Ramos (cell line): ENCODE results near the gene MEMO1.
"Not testable (repeated sequence)": the region's sequence is repeated elsewhere in the genome, so short reads cannot be mapped to it uniquely, and the experiment has no call there.

Source experiments
- in situ Hi-C: fragments of 300-500 bp; cut with MboI; formaldehyde crosslinking; loops from one replicate; pipeline ENCODE4 v1.14.3; 2022; ENCODE audit warnings: low sequenced_read_pairs; ENCODE audit not compliant: unreplicated experiment

The MEMO1 gene

DNA sequence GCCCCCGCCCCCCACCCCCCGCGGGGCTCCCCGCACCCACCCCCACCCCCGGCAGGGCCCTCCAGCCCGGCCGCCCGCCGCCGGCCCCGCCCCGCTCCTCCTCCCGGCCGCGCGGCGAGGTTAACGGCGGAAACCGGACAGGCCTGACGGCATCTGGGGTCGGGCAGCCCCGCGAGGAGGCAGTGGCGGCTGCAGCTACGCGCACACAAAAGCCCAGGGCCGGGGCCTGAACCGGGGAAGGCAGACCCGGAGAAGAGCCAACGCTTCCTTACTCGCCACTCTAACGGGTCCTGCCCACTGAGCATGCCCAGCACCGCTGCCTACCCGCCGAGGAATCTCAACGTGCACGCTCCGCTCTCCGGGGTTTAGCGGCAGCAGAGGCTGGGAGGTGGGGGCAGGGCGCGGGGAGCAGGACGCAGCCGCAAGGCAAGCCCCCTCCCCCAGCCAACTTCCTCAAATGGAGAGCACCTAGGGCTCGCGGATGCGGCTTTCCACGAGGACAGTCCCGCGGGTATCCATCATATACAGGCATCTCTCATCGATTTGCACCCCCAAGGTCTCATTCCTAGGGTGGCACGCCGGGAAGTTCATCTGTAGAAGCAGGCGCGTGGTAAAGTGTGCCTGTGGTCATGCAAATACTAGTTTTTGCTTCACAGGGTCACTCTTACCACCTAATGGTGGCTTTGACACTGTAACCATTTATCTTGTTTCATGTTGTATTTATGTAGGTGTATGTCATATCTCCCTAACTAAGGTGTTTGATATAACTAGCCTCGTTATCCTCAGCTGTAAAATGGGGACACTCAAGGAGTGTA, at the start of gene MEMO1:
Gene MEMO1 (minus strand): TSS at position 339 of the 815 bp plus-strand sequence. CDS start 761 bp downstream, outside the sequence.
- in situ Hi-C loops, result no loop called here

DNA sequence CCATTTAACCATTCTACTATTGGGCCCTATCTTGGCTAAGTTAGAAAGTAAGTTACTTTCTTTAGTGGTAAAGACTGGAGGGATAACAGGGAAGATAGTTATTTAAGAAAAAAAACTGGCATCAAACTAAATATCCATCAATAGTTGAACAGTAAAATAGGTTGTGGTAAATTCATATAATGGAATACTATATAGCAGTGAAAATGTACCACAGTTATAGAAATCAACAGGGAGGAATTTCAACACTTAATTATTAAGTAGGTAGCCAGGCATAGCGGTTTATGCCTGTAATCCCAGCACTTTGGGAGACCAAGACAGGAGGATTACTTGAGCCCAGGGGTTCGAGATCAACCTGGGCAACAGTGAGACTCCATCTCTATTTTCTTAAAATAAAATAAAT, 49.5 kb upstream of the MEMO1 start:
- in situ Hi-C loops, result no loop called here

DNA sequence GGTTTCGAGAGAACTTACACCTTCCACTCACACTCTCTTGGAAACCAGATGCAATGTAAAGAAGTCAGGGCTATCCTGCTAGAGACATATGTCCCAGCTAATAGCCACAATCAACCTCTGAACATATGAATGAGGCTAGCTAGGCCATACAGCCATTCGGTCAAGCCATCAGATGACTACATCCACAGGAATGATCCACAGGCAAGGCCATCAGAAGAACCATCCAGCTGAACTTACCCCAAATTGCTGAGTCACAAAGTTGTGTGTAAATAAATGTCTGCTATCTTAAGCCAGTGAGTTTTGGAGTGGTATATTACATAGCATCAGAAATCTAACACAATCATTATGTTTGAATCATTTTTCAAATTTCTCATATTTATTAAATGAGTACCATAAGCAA, 47.3 kb upstream of the MEMO1 start:
- in situ Hi-C loops, result no loop called here

DNA sequence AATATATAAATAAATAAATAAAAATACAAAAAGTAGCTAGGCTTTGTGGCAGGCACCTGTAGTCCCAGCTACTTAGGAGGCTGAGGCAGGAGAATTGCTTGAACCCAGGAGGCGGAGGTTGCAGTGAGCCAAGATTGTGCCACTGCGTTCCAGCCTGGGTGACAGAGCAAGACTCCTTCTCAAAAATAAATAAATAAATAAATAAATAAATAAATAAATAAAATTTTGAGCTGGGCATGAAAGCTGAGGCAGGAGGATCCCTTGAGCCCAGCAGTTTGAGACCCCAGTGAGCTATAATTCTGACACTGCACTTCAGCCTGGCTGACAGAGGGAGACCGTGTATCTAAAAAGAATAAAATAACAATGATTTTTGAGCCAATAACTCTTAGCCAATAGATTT, 43.8 kb upstream of the MEMO1 start:
- in situ Hi-C loops, result not testable (repeated sequence)

DNA sequence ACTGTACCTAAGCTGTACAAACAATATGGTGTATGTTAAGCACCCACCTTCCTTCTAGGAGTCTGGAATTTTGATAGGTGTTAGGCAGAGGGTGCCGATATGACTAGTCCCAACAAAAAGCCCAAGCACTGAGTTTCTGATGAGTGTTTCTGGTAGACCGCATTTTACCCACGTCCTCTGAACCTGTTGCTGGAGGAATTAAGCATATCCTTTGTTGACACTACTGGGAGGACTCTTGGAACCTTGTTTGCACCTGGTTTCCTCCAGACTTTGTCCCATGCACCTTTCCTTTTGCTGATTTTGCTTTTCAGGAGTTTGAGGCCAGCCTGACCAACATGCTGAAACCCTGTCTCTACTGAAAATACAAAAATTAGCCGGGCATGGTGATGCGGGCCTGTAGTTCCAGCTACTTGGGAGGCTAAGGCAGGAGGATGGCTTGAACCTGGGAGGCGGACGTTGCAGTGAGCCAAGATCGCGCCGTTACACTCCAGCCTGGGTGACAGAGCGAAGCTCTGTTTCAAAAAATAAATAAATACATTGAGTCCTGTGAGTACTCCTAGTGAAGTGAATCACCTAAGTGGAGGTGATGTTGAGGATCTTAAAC, 41.1 kb upstream of the MEMO1 start:
- in situ Hi-C loops, result no loop called here

DNA sequence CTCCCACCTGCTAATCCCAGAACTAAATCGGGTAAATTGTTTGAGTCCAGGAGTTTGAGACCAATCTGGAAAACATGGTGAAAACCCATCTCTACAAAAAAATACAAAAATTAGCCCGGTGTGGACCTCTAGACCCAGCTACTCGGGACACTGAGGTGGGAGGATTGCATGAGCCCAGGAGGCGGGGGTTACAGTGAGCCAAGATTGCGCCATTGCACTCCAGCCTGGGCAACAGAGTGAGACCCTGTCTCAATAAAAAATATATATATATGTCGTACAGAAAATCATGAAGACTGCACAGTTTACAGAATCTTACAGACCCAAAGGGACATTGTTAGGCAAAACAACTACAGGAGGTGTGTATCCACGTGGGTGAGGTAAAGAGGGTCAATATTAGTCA, 32.8 kb upstream of the MEMO1 start:
- in situ Hi-C loops, result no loop called here

DNA sequence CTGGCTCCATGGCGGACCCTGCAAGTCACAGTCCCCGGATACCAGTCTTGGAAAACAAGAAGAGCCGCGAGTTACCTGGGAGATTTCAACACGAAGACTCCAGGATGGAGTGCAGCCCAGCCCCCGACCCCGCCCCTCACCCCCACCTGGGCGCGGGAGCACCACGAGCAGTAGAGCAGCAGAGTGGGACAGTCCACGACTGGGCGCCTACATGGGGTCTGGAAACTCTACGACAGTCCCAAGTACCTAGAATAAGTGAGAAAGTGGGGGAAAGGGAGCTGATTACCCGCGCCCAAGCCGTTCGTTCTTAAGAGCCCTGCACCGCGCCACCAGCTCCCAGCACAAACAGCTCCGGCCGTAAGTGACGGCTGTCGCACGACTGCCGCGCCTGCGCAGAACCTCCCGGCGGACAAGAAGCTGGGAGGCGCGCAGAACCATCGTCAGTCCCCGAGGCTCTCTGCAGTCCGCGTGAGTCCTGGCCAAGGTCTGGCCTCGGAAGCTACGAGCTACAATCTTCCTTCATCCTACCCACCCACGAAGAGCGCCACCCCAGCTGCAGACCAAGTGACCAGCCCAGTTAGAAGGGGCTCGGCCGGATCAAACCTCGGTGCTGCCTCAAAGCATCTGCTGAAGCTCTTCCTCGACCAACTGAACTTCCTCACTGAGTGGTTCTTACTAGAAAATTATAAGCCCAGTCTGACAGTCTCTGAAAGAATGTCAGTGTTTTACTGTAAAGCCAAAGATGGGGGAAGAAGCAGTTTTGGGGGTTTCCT, 28.8 kb upstream of the MEMO1 start, which contains the start of gene DPY30:
Gene DPY30 (minus strand): TSS at position 359 of the 773 bp plus-strand sequence. CDS start 349 bp downstream, at position 10.
- in situ Hi-C loops, result no loop called here

DNA sequence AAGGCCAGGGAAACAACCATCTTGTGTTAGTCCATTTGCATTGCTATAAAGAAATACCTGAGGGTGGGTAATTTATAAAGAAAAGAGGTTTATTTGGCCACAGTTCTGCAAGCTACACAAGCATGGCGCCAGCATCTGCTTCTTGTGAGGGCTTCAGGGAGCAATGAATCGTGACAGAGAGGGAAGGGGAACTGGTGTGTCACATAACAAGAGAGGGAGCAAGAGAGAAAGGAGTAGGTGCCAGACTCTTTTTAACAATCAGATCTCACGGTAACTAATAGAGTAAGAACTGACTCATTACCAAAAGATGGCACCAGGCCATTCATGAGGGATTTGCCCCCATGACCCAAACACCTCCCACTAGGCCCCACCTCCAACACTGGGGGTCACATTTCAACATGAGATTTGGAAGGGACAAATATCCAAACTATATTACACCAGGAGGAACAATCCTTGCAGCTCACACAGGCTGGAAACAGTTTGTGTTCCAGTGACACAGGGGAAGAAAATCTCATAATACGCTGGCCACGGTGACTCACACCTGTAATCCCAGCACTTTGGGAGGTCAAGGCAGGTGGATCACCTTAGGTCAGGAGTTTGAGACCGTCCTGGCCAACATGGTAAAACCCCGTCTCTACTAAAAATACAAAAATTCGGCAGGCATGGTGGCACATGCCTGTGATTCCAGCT, 23.5 kb upstream of the MEMO1 start:
- in situ Hi-C loops, result not testable (repeated sequence)

DNA sequence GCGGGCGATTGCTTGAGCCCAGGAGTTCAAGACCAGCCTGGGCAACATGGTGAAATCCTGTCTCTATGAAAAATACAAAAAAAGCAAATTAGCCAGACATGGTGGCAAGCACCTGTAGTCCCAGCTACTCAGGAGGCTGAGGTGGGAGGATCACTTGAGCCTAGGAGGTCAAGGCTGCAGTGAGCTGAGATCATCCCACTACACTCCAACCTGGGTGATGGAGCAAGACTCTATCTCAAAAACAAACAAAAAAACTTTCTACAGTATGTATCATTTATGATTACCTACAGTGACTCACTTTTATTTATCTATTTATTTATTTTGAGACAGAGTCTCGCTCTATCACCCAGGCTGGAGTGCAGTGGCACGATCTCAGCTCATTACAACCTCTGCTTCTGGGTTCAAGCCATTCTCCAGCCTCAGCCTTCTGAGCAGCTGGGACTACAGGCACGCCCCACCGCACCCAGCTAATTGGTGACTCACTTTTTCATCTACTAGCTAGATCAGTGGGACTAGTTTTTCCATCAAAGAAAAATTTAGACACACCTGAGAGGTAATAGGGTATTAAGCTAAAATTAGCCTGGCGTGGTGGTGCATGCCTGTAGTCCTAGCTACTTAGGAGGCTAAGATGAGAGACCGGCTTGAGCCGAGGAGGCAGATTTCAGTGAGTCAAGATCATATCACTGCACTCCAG, 8.1 kb upstream of the MEMO1 start:
- in situ Hi-C loops, result not testable (repeated sequence)

DNA sequence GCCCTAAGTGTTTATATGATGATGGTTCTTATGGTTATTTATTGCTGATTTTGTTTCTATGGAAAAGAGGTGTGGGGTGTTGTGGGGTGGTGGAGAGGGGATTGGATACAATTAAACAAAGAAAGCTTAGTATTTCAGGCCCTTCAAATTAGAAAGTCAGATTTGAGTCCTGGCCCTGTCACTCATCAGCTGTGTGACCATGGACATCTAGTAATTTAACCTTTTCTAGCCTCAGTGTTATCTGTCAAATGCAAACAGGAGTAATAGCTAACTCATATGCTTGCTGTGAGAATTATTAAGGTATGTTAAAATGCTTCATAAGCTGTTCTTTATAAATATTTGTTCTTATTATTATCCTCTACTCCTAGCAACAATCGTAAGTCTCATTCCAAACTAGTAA, 2.1 kb upstream of the MEMO1 start:
- in situ Hi-C loops, result no loop called here

DNA sequence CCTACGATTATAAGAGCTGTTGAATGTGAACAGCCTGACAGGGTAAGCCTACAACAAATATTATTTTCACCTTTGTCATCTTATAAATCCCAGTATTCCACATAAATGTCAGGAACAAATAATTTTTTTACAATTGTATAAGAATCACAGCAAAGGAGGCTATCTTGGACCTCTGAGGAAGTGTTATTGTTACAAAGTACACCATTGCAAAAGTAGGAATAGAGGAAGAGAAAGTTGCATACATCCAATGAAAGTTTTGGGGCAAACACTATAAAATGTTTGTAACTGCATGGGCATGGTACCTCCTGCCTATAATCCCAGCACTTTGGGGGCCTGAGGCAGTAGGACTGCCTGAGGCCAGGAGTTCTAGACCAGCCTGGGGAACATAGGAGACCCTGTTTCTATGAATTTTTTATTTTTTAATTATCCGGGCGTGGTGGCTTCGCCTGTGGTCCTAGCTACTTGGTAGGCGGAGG, 715 bp upstream of the MEMO1 start:
- in situ Hi-C loops, result no loop called here

DNA sequence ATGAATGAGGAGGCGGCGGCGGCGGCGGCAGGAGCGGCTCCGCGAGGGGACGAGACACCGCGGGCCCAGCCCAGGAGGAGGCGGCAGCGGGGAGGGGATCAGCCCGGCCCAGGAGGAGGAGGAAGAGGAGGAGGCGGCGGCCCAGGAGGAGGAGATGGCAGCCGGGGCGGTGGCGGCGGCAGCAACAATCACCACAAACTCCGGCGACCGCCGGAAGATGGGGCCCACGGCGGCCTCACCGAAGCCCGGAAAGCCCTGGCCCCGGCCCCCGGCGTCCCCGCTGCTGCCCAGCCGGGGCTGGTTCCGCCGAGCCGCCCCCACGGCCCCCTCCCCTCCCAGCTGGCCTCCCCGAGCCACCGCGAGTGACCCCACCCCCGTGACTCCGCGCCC, 533 bp downstream of the MEMO1 start:
- in situ Hi-C loops, result not testable (repeated sequence)

DNA sequence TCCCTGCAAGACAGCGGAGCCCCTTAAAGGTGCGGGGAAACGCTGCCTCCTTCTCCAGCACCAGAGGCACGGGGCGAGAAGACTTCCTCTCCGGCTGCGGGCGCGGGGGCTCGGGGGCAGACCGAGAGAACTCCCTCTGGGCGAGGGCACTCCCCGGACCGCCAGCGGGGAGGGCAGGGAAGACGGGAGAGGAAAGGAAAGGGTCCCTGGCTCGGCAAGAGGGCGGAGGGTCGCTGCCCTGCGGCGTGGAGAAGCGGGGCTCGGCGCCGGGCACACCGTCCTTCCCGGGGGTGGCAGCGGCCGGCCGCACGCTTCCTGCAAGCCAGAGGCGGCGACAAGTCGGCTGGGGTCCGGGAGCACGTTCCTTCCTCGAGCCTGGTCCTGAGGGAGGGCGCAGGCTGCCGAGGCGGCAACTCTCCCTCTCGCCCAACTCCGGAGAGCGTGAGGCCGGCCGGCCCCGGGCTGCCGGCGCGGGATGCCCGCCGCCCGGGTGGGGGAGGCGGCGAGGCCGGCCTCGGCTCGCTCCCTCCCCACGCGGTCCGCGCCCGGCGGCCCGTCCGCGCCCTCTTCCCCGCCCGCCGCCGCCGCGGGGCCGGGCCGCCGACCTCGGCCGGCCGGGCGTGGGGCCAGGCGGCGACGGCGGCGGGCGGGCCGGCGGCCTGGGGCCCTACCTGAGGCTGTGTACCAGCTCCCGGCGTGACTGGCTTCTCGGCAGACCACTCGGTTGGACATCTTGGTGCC, 1.1 kb downstream of the MEMO1 start:
- in situ Hi-C loops, result no loop called here

DNA sequence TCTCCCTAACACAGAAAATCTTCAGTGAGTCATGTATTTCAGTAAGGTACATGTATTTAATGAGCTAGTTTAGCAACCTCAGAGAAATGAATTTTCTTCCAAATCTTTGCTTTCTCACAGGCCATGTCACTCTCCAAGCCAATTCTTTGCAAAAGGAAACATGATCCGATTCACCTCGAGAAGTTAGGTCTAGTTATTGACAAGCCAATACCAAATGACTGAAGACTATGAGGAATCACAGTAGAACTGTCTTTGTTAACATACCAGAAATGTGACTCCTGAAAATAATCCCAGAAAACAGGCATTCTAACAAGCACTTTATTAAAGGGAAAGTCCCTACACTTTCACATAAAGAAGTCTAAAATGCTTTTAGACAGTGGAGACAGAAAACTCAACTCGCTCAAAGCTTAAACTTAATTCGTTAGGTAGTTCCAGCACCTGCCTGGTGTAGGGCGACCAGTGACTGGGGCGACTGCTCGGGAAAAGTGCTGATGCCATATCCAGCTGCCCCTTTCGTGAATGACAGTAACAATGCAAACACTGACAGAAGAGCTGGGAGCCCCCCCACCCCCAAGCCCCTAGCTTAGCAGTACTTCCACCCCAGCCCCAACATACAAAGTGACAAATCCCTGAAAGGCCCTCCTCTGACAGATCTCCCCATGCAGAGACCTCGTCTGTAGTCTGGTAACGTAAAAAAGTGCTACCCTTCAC, 1.8 kb downstream of the MEMO1 start:
- in situ Hi-C loops, result no loop called here

DNA sequence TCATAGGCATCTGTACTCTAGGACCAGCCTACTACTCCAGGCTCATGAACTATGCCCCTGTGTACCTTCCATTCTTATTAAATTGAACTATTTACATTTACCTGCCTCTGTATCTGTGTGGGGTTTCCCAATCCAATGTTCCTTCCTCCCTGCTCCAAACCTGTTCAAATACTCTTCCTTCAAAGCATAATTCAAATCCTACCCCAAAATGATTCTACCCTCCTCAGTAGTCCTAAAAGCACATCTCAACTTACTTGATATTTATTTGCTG, 3.8 kb downstream of the MEMO1 start:
- in situ Hi-C loops, result no loop called here

DNA sequence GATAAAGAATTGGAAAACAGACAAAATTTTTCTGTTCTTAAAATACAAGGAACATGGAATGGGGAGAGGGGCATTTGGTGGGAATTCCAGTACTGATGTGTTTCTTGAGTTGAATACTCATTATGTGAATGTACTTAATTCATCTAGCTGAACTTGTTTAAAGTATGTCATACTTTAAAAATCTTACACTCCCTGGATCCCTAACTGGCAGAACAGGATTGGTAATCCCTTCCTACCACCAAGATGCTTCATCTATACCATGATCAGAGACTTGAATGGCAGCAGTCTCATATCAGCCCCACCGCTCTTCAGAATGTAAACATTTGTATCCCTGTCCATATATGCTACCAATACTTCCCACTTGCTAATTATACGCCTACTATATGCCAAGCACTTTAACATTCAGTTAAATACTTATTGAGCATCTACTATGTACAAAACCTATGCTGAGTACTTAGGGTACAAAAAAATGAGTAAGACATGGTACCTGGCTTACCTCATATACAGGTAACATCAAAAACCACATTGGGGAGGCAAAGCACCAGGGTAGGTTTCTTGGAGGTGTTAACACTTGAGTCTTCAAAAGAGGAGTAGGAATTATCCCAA, 5.3 kb downstream of the MEMO1 start:
- in situ Hi-C loops, result no loop called here

DNA sequence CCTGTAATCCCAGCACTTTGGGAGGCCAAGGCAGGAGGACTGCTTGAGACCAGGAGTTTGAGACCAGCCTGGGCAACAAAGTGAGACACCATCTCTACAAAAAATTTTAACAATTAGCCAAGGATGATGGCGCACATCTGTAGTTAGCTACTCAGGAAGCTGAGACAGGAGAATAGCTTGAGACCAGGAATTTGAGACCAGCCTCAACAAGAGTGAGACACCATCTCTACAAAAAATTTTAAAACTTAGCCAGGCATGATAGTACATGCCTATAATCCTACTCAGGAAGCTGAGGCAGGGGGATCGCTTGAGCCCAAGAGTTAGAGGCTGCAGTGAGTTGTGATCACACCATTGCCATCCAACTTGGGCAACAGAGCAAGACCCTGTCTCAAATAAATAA, 7.0 kb downstream of the MEMO1 start:
- in situ Hi-C loops, result no loop called here

DNA sequence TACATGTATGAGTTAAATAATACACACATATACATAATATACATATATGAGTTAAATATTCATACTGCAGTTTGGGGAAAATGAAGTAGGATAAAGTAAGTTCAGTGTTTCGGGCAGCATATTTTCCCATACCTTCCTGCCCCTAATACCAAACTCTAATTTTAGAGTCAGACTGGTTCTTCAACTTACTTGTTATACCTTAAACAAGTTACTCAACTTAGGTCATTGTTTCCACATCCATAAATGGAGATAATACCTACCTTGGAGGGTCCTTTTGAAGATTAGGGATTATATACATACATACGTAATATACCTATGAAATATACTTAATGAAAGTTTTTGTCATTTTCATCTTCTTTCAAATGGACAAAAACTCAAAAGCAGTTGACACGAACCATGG, 8.4 kb downstream of the MEMO1 start:
- in situ Hi-C loops, result no loop called here
